GM18498 (cell line): ENCODE results near the gene CHMP3.

Experiments
- ATAC-seq: cut with Tn5 transposase; IDR thresholded peaks from one replicate; pipeline ENCODE4 v1.9.1; 2021; ENCODE audit warnings: mild to moderate bottlenecking, moderate library complexity; ENCODE audit not compliant: unreplicated experiment

CHMP3 gene

GRCh38 chr2:86476092-86476491 is 87.2 kb downstream of the CHMP3 start:
- no peak for ATAC-seq

- ATAC-seq = no peak
Observed at GRCh38 chr2:86471637-86472036, 91.6 kb downstream of the CHMP3 start.

GRCh38 chr2:86470890-86471289 is 92.4 kb downstream of the CHMP3 start:
- no peak for ATAC-seq

- no peak for ATAC-seq
Observed at GRCh38 chr2:86468162-86469033, 94.8 kb downstream of the CHMP3 start.

- ATAC-seq = no peak
Observed at GRCh38 chr2:86466306-86466705, 96.9 kb downstream of the CHMP3 start.

GRCh38 chr2:86464652-86465051 is 98.6 kb downstream of the CHMP3 start:
- no peak for ATAC-seq

GRCh38 chr2:86461042-86461743 is 102.0 kb downstream of the CHMP3 start:
- ATAC-seq = no peak

GRCh38 chr2:86455181-86455580 is 108.1 kb downstream of the CHMP3 start:
- no peak for ATAC-seq

- no peak for ATAC-seq
Observed at GRCh38 chr2:86454238-86454637, 109.0 kb downstream of the CHMP3 start.

- no peak for ATAC-seq
Observed at GRCh38 chr2:86453836-86454235, 109.4 kb downstream of the CHMP3 start.
